Germinal center (tissue), 1 donor: ENCODE data around the gene RELB.
"Not testable (repeated sequence)": the region's sequence is repeated elsewhere in the genome, so short reads cannot be mapped to it uniquely, and the experiment has no call there.

Source experiments
- DNase-seq: peaks from one replicate; pipeline ENCODE4 v3.0.0; 2012; ENCODE audit warnings: mixed read lengths, low spot score

The RELB gene

DNA sequence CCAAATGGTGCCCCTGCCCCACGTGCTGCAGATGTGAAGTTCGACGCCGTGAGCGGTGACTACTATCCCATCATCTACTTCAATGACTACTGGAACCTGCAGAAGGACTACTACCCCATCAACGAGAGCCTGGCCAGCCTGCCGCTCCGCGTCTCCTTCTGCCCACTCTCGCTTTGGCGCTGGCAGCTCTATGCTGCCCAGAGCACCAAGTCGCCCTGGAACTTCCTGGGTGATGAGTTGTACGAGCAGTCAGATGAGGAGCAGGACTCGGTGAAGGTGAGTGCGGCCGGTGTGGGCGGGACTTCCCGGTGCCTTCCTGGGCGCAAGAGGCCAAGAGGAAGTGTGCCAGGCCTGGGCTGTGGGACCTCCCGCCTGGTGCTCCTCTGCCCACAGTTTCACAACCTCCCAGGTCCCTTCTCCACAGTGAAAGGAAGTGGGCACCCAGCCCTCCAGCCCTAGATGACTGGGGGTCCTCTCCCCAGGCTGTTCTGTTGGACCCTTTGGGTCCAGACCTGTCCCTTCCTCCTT is 14.1 kb upstream of the RELB start:
- no peak for DNase-seq

DNA sequence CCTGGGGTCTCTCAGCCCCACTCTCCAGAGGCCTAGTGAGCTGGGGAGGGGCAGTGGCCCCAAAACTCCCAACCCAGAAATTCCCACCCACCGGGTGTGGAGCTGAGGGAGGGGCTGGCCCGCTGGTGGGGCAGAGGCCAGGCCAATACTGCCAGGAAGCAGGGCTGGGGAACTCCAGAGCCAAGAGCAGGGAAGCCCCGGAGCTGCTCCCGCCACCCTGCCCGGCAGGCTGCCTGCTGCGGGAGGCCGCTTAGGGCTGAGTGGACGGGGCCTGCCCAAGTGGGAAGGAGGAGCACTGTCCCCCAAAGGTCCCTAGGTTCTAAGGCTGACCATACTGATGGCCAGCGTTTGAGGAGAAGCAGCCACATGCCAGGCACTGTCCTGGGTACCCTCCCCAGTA is 13.0 kb upstream of the RELB start:
- no peak for DNase-seq

GRCh38 chr19:44988896-44989556 is 12.2 kb upstream of the RELB start:
- peak; percentile 77 for DNase-seq

DNA sequence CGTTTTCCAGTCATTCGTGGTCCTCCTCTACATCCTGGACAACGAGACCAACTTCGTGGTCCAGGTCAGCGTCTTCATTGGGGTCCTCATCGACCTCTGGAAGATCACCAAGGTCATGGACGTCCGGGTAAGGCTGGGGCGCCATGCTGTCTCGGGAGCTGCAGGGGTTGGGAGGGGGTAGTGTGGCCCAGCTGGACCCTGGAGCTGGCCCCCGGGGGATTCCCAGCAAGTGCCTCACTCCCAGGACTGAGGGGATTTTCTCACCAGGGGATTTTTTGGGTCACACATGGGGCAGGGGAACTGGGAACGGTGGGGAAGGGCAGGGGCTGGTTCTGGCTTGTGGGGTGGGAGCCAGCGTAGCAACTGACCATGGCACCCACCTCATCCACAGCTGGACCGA is 10.8 kb upstream of the RELB start:
- no peak for DNase-seq

DNA sequence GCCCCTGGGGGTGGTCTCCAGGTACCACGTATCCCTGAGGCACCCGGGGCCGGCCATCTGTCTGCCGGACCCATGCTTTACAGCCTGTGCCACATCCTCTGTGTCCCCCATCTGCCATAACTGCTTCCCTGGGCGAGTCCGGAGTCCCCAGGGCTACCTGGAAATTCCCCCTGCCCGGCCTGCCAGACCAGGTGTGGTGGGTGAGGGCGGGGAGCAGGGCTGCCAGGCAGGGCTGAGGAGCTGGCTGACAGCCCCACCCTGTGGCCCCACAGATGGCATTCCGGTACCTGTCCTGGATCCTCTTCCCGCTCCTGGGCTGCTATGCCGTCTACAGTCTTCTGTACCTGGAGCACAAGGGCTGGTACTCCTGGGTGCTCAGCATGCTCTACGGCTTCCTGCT is 10.3 kb upstream of the RELB start:
- no peak for DNase-seq

GRCh38 chr19:44992336-44993163 is 8.7 kb upstream of the RELB start:
- DNase-seq: no peak

- DNase-seq: no peak
Observed at GRCh38 chr19:44993526-44993925, 7.7 kb upstream of the RELB start.

GRCh38 chr19:44993926-44994537 is 7.2 kb upstream of the RELB start:
- no peak for DNase-seq

DNA sequence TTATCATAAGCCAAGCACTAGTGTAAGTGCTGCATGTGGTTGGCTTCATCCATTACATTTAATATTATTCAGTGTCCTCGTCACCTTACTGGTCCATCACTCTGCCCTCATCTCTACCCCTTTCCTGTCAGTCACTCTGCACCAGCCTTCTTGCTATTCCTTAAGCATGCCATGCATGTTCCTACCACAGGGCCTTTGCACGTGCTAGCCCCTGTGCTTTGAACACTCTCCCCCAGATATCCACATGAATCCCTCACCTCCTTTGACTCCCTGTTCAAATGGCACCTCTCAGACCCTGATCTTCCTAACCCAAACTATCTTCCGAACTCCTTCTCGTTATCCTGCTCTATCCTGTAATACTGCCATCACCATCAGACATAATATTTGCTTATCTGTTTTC is 3.2 kb upstream of the RELB start:
- no peak for DNase-seq

DNA sequence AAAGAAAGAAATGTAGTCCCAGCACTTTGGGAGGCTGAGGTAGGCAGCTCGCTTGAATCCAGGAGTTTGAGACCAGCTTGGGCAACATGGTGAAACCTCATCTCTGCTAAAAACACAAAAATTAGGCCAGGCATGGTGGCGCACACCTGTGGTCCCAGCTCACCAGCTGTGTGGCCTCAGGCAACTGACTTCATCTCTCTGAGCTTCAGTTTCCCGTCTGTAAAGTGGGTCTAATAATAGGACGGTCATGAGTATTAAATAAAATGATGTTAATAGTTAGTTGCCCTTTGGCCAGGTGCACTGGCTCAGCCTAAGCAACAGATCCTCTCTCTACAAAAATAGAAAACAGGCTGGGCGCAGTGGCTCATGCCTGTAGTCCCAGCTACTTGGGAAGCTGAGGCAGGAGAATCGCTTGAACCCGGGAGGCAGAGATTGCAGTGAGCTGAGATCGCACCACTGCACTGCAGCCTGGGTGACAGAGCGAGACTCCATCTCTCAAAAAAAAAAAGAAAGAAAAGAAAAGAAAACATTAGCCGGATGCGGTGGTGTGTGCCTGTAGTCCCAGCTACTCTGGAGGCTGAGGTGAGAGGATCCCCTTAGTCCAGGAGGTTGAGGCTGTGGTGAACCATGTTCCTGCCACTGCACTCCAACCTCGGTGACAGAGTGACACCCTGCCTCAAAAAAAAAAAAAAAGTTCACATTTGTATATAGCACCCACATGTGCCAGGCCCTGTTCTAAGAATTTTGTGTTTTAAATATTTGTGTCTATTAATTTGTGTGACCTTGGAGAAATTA is 1.9 kb upstream of the RELB start:
- DNase-seq: not testable (repeated sequence)

GRCh38 chr19:45000665-45001064 is 599 bp upstream of the RELB start:
- DNase-seq: not testable (repeated sequence)

DNA sequence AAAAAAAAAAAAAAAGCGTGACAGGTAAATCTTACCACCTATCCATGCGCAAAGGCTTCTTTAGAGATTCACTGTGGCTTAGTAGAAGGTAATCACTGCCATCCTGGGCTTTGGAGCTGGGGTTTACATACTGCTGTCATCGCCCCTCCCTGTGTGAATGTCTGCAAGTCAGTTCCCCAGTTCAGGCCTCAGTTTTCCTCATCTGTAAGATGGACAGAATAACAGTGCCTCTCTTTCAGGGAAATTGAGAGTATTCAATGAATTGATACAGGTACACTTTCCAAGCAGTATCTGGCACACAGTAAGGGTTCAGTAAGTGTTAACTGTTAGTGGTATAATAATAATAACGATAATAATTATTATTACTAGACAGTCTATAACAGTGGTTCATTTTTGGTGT is 2.2 kb downstream of the RELB start:
- no peak for DNase-seq

- DNase-seq: no peak
Observed at GRCh38 chr19:45005787-45006186, 4.5 kb downstream of the RELB start.

DNA sequence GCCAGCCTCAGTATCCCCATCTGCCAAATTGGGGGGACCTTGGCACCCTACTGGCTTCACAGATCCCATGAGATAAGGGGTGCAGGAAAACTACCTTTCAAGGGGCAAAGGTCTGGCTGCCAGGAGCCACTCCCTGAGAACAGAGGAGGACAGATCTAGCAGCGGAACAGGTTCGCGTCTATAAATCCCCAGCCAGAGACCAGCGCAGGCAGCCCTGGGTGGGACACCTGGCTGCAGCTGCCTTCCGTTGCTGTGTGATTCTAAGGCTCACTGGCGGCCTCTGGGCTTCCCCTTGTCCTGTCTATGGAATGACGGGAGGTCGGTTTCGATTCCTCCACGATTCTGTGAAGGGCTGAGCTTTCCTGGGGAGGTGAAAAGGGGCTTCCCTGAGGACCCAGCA is 7.3 kb downstream of the RELB start:
- no peak for DNase-seq

DNA sequence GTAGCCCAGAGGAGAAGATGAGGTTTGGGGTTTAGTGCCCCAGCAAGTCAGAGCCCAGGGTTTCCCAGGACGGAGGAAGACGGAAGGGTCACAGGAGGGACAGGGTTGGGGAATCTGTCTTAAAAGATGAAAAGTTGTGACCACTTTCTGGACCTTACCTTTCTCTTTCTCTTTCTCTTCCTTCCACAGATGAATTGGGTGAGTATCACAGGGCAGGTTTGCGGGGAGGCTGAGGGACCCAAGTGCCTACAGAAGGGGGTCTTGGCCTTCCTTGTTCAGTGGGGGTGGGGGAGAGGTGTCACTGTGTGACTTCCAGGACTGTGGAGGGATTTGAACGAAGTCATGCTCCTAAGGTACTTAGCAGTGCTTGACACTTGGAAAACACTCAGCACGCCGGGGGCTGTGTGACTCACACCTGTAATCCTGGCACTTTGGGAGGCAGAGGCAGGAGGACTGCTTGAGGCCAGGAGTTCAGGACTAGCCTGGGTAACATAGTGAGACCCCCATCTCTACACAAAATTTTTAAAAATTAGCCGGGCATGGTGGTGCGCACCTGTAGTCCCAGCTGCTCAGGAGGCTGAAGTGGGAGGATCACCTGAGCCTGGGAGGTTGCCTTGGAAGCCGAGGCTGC is 8.5 kb downstream of the RELB start:
- no peak for DNase-seq

DNA sequence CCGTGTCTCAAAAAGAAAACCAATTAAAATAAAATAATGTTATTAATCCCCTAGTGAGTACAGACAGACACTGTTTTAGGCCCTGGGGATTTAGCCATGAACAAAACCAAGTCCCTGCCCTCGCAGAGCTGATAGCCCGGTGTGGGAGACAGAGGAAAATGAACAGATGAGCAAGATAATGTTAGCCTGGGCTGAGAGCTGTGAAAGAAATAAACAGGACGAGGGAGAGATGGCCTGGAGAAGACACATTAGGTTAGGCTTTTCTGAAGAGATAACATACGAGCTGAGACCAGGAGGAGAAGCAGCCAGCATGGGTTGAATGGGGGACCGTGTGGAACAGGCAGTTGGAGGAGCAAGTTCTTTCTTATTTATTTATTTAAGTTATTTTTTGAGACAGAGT is 9.0 kb downstream of the RELB start:
- DNase-seq: no peak

- no peak for DNase-seq
Observed at GRCh38 chr19:45011959-45012358, 10.7 kb downstream of the RELB start.

DNA sequence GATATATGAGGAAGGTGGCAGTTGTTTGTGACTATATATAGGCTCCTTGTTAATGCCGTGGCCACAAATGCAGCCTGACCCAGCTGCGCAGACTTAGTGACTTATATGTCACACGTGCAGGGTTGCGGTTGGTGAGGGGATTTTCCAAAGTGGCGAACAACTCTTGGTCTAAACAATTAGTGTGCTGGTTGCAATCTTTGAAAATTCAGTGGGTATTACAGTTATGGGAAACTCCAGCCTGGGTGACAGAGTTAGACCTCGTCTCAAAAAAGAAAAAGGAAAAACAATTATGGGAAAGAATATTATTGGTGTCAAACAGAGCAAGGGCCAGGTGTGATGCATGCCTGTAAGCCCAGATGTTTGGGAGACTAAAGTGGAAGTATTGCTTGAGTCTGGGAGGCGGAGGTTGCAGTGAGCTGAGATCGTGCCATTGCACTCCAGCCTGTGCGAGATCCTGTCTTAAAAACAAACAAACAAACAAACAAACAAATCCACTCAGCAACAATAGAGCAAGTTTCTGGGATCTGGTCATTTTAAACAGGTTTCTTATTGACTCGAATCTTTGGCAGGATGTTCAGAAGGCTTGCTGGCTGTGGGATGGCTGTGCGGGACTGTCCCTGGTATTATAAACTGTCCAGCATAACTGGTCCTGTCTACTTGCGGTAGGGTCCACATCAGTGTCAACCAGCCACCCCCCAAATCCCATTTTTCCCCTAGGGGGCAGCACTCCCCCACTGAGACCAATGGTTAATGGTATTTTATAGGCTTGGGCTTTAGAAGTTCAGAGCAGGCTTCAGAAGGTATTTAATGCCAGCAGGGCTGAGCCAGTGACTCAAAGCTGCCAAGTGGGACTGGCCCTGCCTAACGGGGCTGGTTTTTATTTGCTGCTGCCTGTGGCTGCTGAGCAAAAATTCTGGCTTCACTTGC is 15.4 kb downstream of the RELB start:
- peak; percentile 81 for DNase-seq

- no peak for DNase-seq
Observed at GRCh38 chr19:45019187-45019586, 17.9 kb downstream of the RELB start.

GRCh38 chr19:45020071-45020470 is 18.8 kb downstream of the RELB start:
- no peak for DNase-seq

DNA sequence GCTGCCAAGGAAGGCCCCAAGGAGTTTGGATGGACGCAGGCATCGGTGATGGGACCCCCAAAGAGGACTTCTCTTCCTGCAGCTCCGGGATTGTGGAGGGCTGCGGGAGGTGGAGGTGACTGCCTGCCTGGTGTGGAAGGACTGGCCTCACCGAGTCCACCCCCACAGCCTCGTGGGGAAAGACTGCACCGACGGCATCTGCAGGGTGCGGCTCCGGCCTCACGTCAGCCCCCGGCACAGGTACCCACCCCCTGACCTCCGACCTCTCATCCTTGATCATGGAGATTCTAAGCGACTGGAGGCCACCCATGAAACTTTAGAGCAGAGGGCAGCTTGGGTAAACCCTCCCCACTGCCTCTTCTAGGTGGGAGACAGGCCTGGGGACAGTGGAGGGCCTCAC is 20.7 kb downstream of the RELB start:
- no peak for DNase-seq
